KMS-11 (cell line): ENCODE results near the gene RAB23.

Experiments used
- H2AFZ ChIP-seq: fragments of 200-600 bp; sonication (generic); 2 replicates; pipeline ENCODE4 v1.6.1; 2016; ENCODE audit warnings: antibody characterized with exemption, mixed run types, low read depth
- H3K27ac ChIP-seq: fragments of 200-600 bp; sonication (generic); 2 replicates; pipeline ENCODE4 v1.6.1; 2016; ENCODE audit warnings: mild to moderate bottlenecking, mixed run types
- H3K27me3 ChIP-seq: fragments of 200-600 bp; sonication (generic); 2 replicates; pipeline ENCODE4 v1.6.1; 2017; ENCODE audit warnings: mild to moderate bottlenecking, low read depth, mixed run types, moderate library complexity; ENCODE audit not compliant: insufficient read depth
- H3K36me3 ChIP-seq: fragments of 200-600 bp; sonication (generic); 2 replicates; pipeline ENCODE4 v1.6.1; 2017; ENCODE audit warnings: mild to moderate bottlenecking, mixed run types; ENCODE audit not compliant: insufficient read depth
- H3K4me1 ChIP-seq: fragments of 200-600 bp; sonication (generic); 2 replicates; pipeline ENCODE4 v1.6.1; 2016; ENCODE audit warnings: mild to moderate bottlenecking, low read depth, mixed run types; ENCODE audit not compliant: poor library complexity, severe bottlenecking
- H3K4me2 ChIP-seq: fragments of 200-600 bp; sonication (generic); 2 replicates; pipeline ENCODE4 v1.7.0; 2016; ENCODE audit warnings: mild to moderate bottlenecking, mixed run types
- H3K4me3 ChIP-seq: fragments of 200-600 bp; sonication (generic); IDR thresholded peaks from 2 replicates; pipeline ENCODE4 v1.6.1; 2017; ENCODE audit warnings: low read depth, low read length, mixed read lengths; ENCODE audit not compliant: insufficient read depth
- H3K79me2 ChIP-seq: fragments of 200-600 bp; sonication (generic); 2 replicates; pipeline ENCODE4 v1.6.1; 2016; ENCODE audit warnings: low read depth, mixed run types; ENCODE audit not compliant: insufficient read depth
- H3K9ac ChIP-seq: fragments of 200-600 bp; sonication (generic); 2 replicates; pipeline ENCODE4 v1.6.1; 2016; ENCODE audit warnings: mild to moderate bottlenecking, mixed run types
- H4K20me1 ChIP-seq: fragments of 200-600 bp; sonication (generic); 2 replicates; pipeline ENCODE4 v1.6.1; 2016; ENCODE audit warnings: mild to moderate bottlenecking, mixed run types; ENCODE audit not compliant: insufficient read depth
- CTCF ChIP-seq: fragments of 200-600 bp; sonication (generic); conservative IDR thresholded peaks from 2 replicates; pipeline ENCODE4 v1.6.1; 2017; ENCODE audit warnings: low read depth, mild to moderate bottlenecking, antibody characterized with exemption, low read length, moderate library complexity, mixed read lengths

RAB23 gene

GRCh38 chr6:57138026-57138425, 84.1 kb downstream of the RAB23 start:
- Histone ChIP-seq H2AFZ (no peak overlapping the region), H3K27me3 (no peaks in the 10 kb centered on the region), H3K27ac (no peak overlapping the region), H3K4me2 (no peak overlapping the region), H3K9ac (no peak overlapping the region), H3K4me3 (no peak overlapping the region), H3K36me3 (no peaks in the 10 kb centered on the region), H3K79me2 (no peaks in the 10 kb centered on the region), H3K4me1 (no peaks in the 10 kb centered on the region), H4K20me1 (no peaks in the 10 kb centered on the region)
- TF ChIP-seq CTCF: no peak

- Histone ChIP-seq H3K27ac (no peak overlapping the region), H3K4me2 (no peak overlapping the region), H3K9ac (no peak overlapping the region), H2AFZ (no peak overlapping the region), H3K36me3 (no peaks in the 10 kb centered on the region), H3K27me3 (no peaks in the 10 kb centered on the region), H3K79me2 (no peaks in the 10 kb centered on the region), H3K4me3 (no peak overlapping the region), H3K4me1 (no peaks in the 10 kb centered on the region), H4K20me1 (no peaks in the 10 kb centered on the region)
- TF ChIP-seq CTCF: no peak
Measured at GRCh38 chr6:57137350-57137749, 84.8 kb downstream of the RAB23 start.
